Measurements from ENCODE around the gene FBXO33.

The FBXO33 gene

GRCh38 chr14:39396448-39396847, 35.8 kb downstream of the FBXO33 start:
- Histone ChIP-seq H3K36me3 (ENCODE audit: insufficient read depth, low read length) (peaks cover 30% of the 10 kb centered on the region; the same call in 1 of the 2 replicates), H2AFZ (ENCODE audit: low read length) (no peak overlapping the region), H4K20me1 (ENCODE audit: insufficient read depth, low read length, poor library complexity, severe bottlenecking) (no peaks in the 10 kb centered on the region), H3K4me3 (ENCODE audit: low read length, poor library complexity, severe bottlenecking) (no peak overlapping the region), H3K4me2 (ENCODE audit: low read depth, low read length, poor library complexity, severe bottlenecking) (no peak overlapping the region), H3K9me3 (ENCODE audit: insufficient read depth, low read depth, low read length) (no peaks in the 10 kb centered on the region), H3K9me2 (replicated peaks; ENCODE audit: low read depth, low read length) (no peaks in the 10 kb centered on the region), H3K4me1 (ENCODE audit: insufficient read depth, low read length, poor library complexity, severe bottlenecking) (no peaks in the 10 kb centered on the region), H3K79me2 (ENCODE audit: insufficient read depth, low read length) (no peaks in the 10 kb centered on the region), H3F3A (ENCODE audit: low read depth) (no peaks in the 10 kb centered on the region), H3K9ac (ENCODE audit: low read depth, low read length, poor library complexity, severe bottlenecking) (no peak overlapping the region), H3K27me3 (ENCODE audit: insufficient read depth, low read length, poor library complexity, severe bottlenecking) (no peaks in the 10 kb centered on the region)
- no peak for TF ChIP-seq EZH2phosphoT487 (IDR thresholded peaks at IDR 0.05; ENCODE audit: borderline replicate concordance)

- Histone ChIP-seq H3K9me3 (ENCODE audit: insufficient read depth, low read depth, low read length) (no peaks in the 10 kb centered on the region), H3K79me2 (ENCODE audit: insufficient read depth, low read length) (no peaks in the 10 kb centered on the region), H3K4me2 (ENCODE audit: low read depth, low read length, poor library complexity, severe bottlenecking) (no peak overlapping the region), H3K27me3 (ENCODE audit: insufficient read depth, low read length, poor library complexity, severe bottlenecking) (no peaks in the 10 kb centered on the region), H3K9me2 (replicated peaks; ENCODE audit: low read depth, low read length) (no peaks in the 10 kb centered on the region), H3F3A (ENCODE audit: low read depth) (no peaks in the 10 kb centered on the region), H3K4me1 (ENCODE audit: insufficient read depth, low read length, poor library complexity, severe bottlenecking) (no peaks in the 10 kb centered on the region), H3K9ac (ENCODE audit: low read depth, low read length, poor library complexity, severe bottlenecking) (no peak overlapping the region), H3K36me3 (ENCODE audit: insufficient read depth, low read length) (peaks cover 25% of the 10 kb centered on the region; the same call in 1 of the 2 replicates), H2AFZ (ENCODE audit: low read length) (no peak overlapping the region), H4K20me1 (ENCODE audit: insufficient read depth, low read length, poor library complexity, severe bottlenecking) (no peaks in the 10 kb centered on the region), H3K4me3 (ENCODE audit: low read length, poor library complexity, severe bottlenecking) (no peak overlapping the region)
- no peak for TF ChIP-seq EZH2phosphoT487 (IDR thresholded peaks at IDR 0.05; ENCODE audit: borderline replicate concordance)
- no peak for TF ChIP-seq CTCF (conservative IDR thresholded peaks at IDR 0.05; ENCODE audit: low read length)
Observed at GRCh38 chr14:39395555-39396254, 36.5 kb downstream of the FBXO33 start.

DNA sequence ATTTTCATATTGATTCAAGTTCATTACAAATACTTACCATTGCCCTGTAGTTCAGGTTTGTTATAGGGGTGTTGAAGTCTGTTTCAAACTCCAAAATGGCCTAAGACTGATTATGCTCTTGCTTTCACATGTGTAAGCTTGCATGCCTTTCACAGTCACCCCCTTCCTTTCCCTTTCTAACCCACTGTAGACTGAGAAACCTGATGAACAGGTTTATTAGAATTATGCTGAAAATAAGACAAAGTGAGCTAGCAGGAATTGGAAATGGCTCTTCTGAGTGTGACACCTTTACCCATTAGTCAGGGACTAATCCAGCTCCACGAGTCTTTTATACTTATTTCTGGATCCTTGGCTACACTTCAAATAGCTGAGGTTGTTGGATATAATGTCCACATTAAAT, 38.9 kb downstream of the FBXO33 start:
- Histone ChIP-seq H3K4me2 (ENCODE audit: low read depth, low read length, poor library complexity, severe bottlenecking) (no peak overlapping the region), H3K4me1 (ENCODE audit: insufficient read depth, low read length, poor library complexity, severe bottlenecking) (no peaks in the 10 kb centered on the region), H4K20me1 (ENCODE audit: insufficient read depth, low read length, poor library complexity, severe bottlenecking) (no peaks in the 10 kb centered on the region), H3K4me3 (ENCODE audit: low read length, poor library complexity, severe bottlenecking) (no peak overlapping the region), H3K36me3 (ENCODE audit: insufficient read depth, low read length) (peaks cover 7% of the 10 kb centered on the region; the same call in 1 of the 2 replicates), H3K9me3 (ENCODE audit: insufficient read depth, low read depth, low read length) (no peaks in the 10 kb centered on the region), H3K9me2 (replicated peaks; ENCODE audit: low read depth, low read length) (no peaks in the 10 kb centered on the region), H3K9ac (ENCODE audit: low read depth, low read length, poor library complexity, severe bottlenecking) (no peak overlapping the region), H3K27me3 (ENCODE audit: insufficient read depth, low read length, poor library complexity, severe bottlenecking) (no peaks in the 10 kb centered on the region), H3F3A (ENCODE audit: low read depth) (no peaks in the 10 kb centered on the region), H3K79me2 (ENCODE audit: insufficient read depth, low read length) (no peaks in the 10 kb centered on the region), H2AFZ (ENCODE audit: low read length) (no peak overlapping the region)
- TF ChIP-seq CTCF (conservative IDR thresholded peaks at IDR 0.05; ENCODE audit: low read length): no peak
- TF ChIP-seq EZH2phosphoT487 (IDR thresholded peaks at IDR 0.05; ENCODE audit: borderline replicate concordance): no peak

DNA sequence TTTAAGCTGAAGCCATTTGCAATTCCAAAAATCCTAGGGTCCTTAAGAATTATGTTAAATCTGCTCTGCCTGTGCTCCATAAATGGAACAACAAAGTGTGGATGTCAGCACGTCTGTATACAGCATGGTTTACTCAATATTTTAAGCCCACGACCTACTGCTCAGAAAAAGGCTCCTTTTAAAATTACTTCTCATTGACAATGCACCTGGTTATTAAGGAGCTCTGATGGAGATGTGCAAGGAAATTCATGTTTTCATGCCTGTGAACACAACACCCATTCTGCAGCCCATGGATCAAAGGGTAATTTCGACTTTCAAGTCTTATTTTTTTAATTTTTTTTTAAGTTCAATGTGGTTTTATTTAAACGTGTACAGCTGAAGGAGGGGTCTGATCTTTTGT, 48.1 kb downstream of the FBXO33 start:
- Histone ChIP-seq H2AFZ (ENCODE audit: low read length) (no peak overlapping the region), H3K9ac (ENCODE audit: low read depth, low read length, poor library complexity, severe bottlenecking) (no peak overlapping the region), H3K4me1 (ENCODE audit: insufficient read depth, low read length, poor library complexity, severe bottlenecking) (peaks cover 7% of the 10 kb centered on the region), H3K79me2 (ENCODE audit: insufficient read depth, low read length) (no peaks in the 10 kb centered on the region), H3F3A (ENCODE audit: low read depth) (no peaks in the 10 kb centered on the region), H3K9me3 (ENCODE audit: insufficient read depth, low read depth, low read length) (no peaks in the 10 kb centered on the region), H3K4me3 (ENCODE audit: low read length, poor library complexity, severe bottlenecking) (no peak overlapping the region), H4K20me1 (ENCODE audit: insufficient read depth, low read length, poor library complexity, severe bottlenecking) (no peaks in the 10 kb centered on the region), H3K4me2 (ENCODE audit: low read depth, low read length, poor library complexity, severe bottlenecking) (no peak overlapping the region), H3K27me3 (ENCODE audit: insufficient read depth, low read length, poor library complexity, severe bottlenecking) (peaks cover 13% of the 10 kb centered on the region), H3K9me2 (replicated peaks; ENCODE audit: low read depth, low read length) (no peaks in the 10 kb centered on the region), H3K36me3 (ENCODE audit: insufficient read depth, low read length) (no peaks in the 10 kb centered on the region)
- no peak for TF ChIP-seq EZH2phosphoT487 (IDR thresholded peaks at IDR 0.05; ENCODE audit: borderline replicate concordance)
- TF ChIP-seq CTCF (conservative IDR thresholded peaks at IDR 0.05; ENCODE audit: low read length): no peak

All from Loucy (cell line).